HepG2 (cell line): ENCODE data around the gene MSI2. TPM values are rescaled to one million over a fixed set of nuclear protein-coding genes. Genes with fewer than 3 reads are reported as not detected.

Source experiments
- ARNT ChIP-seq: fragments of 450-650 bp; IDR thresholded peaks from 2 replicates; pipeline ENCODE4 v1.6.1; 2017
- CEBPB ChIP-seq: IDR thresholded peaks from 2 replicates; pipeline ENCODE4 v1.6.1; 2011; ENCODE audit warnings: low read depth, low read length, improper control_type of control experiment, borderline replicate concordance
- ZNF292 ChIP-seq: sonication (generic); formaldehyde crosslinking; IDR thresholded peaks from 2 replicates; pipeline ENCODE4 v1.8.1; 2022; ENCODE audit warnings: mild to moderate bottlenecking, low read depth, missing genetic modification reagents, borderline replicate concordance
- ZNF350 ChIP-seq: sonication (generic); formaldehyde crosslinking; IDR thresholded peaks from 2 replicates; pipeline ENCODE4 v1.4.0; 2020; ENCODE audit warnings: mild to moderate bottlenecking, low read depth, missing genetic modification reagents, borderline replicate concordance
- ZNF850 ChIP-seq: sonication (generic); formaldehyde crosslinking; conservative IDR thresholded peaks from 2 replicates; pipeline ENCODE4 v1.9.0; 2021; ENCODE audit warnings: mild to moderate bottlenecking, missing genetic modification reagents
- polyA plus RNA-seq, 8 experiments: library from polyadenylated mRNA; depleted of rRNA in 3 of 8; stranded (reverse) in 7 of 8; unstranded in 1 of 8; fragments of >200 nt; fragmentation: Illumina TruSeq in 4 of 8; extraction: Trizol in 4 of 8; gene quantifications; 2 replicates each; pipeline versions ENCODE4 v1.2.1 to v1.2.3, GENCODE V29; 2011 to 2016; ENCODE audit warnings: low read depth in 4 of 8, missing spikeins in 1 of 8, mixed read lengths in 1 of 8; ENCODE audit not compliant: insufficient read depth in 1 of 8
- total RNA-seq, 5 experiments: library from RNA; depleted of rRNA; stranded (reverse); fragments of >200 nt; fragmentation: Illumina TruSeq; extraction: Trizol; gene quantifications; 2 replicates each; pipeline ENCODE4 v1.2.3, GENCODE V29; 2016; ENCODE audit warnings: low read depth in 1 of 5
- TF ChIP-seq, protein P1 (sequence below): sonication (generic); formaldehyde crosslinking; IDR thresholded peaks from 2 replicates; pipeline ENCODE4 v1.8.1; 2023; ENCODE audit warnings: mild to moderate bottlenecking, missing genetic modification reagents
- TF ChIP-seq, protein P2 (sequence below): sonication (generic); formaldehyde crosslinking; IDR thresholded peaks from 2 replicates; pipeline ENCODE4 v1.4.0; 2020; ENCODE audit warnings: mild to moderate bottlenecking, missing genetic modification reagents
- TF ChIP-seq, protein P3 (sequence below): sonication (generic); formaldehyde crosslinking; IDR thresholded peaks from one replicate; pipeline ENCODE4 v1.5.1; 2020; ENCODE audit warnings: mild to moderate bottlenecking, missing genetic modification reagents; ENCODE audit errors: not compliant biosample characterization
- TF ChIP-seq, protein P4 (sequence below): sonication (generic); formaldehyde crosslinking; IDR thresholded peaks from 2 replicates; pipeline ENCODE4 v1.5.0; 2020; ENCODE audit warnings: missing genetic modification reagents, mild to moderate bottlenecking, borderline replicate concordance

The MSI2 gene
- total and polyA plus RNA-seq, 2 of the 13 experiments (the other 11 are each of a cell fraction or from before 2014, with no cell fraction given): 77.5 to 78.4 TPM

DNA sequence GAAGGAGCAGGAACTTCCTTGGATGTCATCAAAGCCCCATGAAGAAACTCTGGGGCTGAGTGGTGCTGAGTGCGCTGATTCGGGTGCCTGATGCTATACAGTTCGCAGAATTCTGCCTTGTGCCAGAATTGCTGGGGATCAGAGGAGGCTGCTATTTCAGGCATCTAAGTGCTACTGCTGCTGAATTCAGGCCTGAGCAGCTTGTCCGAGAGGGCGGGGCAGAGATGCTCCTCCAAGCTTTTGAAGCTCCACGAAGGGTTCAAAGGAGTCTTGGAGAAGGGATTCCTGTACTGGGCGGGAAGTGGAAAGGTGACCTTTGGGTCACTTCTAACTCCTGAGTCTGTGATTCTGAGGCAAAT is 260.9 kb downstream of the MSI2 start (continued):
- TF ChIP-seq, protein P1, sequence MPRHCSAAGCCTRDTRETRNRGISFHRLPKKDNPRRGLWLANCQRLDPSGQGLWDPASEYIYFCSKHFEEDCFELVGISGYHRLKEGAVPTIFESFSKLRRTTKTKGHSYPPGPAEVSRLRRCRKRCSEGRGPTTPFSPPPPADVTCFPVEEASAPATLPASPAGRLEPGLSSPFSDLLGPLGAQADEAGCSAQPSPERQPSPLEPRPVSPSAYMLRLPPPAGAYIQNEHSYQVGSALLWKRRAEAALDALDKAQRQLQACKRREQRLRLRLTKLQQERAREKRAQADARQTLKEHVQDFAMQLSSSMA: 0 out of 2 replicates have a peak, but pooled peaks have one; percentile 27
- TF ChIP-seq ARNT (no peak), ZNF350 (CRISPR knock-in tag) (no peak), ZNF292 (CRISPR knock-in tag) (no peak), ZNF850 (CRISPR knock-in tag) (0 out of 2 replicates have a peak, but pooled peaks have one; percentile 31), CEBPB (no peak)
- TF ChIP-seq, protein P2, sequence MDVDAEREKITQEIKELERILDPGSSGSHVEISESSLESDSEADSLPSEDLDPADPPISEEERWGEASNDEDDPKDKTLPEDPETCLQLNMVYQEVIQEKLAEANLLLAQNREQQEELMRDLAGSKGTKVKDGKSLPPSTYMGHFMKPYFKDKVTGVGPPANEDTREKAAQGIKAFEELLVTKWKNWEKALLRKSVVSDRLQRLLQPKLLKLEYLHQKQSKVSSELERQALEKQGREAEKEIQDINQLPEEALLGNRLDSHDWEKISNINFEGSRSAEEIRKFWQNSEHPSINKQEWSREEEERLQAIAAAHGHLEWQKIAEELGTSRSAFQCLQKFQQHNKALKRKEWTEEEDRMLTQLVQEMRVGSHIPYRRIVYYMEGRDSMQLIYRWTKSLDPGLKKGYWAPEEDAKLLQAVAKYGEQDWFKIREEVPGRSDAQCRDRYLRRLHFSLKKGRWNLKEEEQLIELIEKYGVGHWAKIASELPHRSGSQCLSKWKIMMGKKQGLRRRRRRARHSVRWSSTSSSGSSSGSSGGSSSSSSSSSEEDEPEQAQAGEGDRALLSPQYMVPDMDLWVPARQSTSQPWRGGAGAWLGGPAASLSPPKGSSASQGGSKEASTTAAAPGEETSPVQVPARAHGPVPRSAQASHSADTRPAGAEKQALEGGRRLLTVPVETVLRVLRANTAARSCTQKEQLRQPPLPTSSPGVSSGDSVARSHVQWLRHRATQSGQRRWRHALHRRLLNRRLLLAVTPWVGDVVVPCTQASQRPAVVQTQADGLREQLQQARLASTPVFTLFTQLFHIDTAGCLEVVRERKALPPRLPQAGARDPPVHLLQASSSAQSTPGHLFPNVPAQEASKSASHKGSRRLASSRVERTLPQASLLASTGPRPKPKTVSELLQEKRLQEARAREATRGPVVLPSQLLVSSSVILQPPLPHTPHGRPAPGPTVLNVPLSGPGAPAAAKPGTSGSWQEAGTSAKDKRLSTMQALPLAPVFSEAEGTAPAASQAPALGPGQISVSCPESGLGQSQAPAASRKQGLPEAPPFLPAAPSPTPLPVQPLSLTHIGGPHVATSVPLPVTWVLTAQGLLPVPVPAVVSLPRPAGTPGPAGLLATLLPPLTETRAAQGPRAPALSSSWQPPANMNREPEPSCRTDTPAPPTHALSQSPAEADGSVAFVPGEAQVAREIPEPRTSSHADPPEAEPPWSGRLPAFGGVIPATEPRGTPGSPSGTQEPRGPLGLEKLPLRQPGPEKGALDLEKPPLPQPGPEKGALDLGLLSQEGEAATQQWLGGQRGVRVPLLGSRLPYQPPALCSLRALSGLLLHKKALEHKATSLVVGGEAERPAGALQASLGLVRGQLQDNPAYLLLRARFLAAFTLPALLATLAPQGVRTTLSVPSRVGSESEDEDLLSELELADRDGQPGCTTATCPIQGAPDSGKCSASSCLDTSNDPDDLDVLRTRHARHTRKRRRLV (CRISPR knock-in tag): no peak
- TF ChIP-seq, protein P3, sequence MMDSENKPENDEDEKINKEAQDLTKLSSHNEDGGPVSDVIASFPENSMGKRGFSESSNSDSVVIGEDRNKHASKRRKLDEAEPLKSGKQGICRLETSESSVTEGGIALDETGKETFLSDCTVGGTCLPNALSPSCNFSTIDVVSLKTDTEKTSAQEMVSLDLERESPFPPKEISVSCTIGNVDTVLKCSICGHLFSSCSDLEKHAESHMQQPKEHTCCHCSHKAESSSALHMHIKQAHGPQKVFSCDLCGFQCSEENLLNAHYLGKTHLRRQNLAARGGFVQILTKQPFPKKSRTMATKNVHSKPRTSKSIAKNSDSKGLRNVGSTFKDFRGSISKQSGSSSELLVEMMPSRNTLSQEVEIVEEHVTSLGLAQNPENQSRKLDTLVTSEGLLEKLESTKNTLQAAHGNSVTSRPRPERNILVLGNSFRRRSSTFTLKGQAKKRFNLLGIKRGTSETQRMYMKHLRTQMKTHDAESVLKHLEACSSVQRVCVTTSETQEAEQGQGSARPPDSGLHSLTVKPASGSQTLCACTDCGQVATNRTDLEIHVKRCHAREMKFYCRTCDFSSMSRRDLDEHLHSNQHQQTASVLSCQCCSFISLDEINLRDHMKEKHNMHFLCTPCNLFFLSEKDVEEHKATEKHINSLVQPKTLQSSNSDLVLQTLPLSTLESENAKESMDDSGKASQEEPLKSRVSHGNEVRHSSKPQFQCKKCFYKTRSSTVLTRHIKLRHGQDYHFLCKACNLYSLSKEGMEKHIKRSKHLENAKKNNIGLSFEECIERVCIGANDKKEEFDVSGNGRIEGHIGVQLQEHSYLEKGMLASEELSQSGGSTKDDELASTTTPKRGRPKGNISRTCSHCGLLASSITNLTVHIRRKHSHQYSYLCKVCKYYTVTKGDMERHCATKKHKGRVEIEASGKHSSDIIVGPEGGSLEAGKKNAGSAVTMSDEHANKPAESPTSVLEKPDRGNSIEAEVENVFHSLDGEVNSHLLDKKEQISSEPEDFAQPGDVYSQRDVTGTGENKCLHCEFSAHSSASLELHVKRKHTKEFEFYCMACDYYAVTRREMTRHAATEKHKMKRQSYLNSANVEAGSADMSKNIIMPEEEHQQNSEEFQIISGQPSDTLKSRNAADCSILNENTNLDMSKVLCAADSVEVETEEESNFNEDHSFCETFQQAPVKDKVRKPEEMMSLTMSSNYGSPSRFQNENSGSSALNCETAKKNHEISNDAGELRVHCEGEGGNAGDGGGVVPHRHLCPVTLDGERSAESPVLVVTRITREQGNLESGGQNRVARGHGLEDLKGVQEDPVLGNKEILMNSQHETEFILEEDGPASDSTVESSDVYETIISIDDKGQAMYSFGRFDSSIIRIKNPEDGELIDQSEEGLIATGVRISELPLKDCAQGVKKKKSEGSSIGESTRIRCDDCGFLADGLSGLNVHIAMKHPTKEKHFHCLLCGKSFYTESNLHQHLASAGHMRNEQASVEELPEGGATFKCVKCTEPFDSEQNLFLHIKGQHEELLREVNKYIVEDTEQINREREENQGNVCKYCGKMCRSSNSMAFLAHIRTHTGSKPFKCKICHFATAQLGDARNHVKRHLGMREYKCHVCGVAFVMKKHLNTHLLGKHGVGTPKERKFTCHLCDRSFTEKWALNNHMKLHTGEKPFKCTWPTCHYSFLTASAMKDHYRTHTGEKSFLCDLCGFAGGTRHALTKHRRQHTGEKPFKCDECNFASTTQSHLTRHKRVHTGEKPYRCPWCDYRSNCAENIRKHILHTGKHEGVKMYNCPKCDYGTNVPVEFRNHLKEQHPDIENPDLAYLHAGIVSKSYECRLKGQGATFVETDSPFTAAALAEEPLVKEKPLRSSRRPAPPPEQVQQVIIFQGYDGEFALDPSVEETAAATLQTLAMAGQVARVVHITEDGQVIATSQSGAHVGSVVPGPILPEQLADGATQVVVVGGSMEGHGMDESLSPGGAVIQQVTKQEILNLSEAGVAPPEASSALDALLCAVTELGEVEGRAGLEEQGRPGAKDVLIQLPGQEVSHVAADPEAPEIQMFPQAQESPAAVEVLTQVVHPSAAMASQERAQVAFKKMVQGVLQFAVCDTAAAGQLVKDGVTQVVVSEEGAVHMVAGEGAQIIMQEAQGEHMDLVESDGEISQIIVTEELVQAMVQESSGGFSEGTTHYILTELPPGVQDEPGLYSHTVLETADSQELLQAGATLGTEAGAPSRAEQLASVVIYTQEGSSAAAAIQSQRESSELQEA (CRISPR knock-in tag): no peak
- TF ChIP-seq, protein P4, sequence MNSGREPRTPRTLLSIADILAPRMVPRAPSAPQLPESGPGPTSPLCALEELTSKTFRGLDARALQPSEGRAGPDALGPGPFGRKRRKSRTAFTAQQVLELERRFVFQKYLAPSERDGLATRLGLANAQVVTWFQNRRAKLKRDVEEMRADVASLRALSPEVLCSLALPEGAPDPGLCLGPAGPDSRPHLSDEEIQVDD (CRISPR knock-in tag): no peak
